Measurements from ENCODE around the gene RHOXF2B.
"Not testable (repeated sequence)": the region's sequence is repeated elsewhere in the genome, so short reads cannot be mapped to it uniquely, and the experiment has no call there.

RHOXF2B gene

DNA sequence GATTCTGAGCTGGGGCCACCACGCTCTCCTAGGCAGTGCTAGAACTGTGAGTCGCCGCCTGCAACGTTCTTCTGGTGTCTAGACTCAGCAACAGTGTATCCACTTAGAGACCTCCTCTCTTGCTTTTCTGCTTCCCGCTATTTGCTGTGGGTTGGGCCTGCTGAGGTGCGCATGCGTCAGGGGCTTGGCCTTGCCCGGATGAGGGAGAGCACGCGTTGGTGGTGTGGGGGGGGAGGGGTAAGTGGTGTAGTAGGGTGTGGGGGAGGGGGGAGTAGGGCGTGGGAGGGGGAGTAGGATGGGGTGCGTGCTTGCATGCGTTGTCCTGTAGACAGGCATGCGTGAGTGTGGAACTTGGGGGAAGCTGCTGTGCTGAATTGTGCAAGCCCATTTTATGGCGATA, at the start of gene RHOXF2B:
TSS of gene RHOXF2B (minus strand) at position 101 of the 400 bp plus-strand sequence. CDS start 138 bp downstream, outside the sequence.
- H3K27me3 Mint-ChIP-seq, H3K4me3 Mint-ChIP-seq, DNase-seq, H3K36me3 Mint-ChIP-seq, CTCF ChIA-PET, H3K9me3 Mint-ChIP-seq, H3K4me1 Mint-ChIP-seq, H3K27ac Mint-ChIP-seq: not testable (repeated sequence)

DNA sequence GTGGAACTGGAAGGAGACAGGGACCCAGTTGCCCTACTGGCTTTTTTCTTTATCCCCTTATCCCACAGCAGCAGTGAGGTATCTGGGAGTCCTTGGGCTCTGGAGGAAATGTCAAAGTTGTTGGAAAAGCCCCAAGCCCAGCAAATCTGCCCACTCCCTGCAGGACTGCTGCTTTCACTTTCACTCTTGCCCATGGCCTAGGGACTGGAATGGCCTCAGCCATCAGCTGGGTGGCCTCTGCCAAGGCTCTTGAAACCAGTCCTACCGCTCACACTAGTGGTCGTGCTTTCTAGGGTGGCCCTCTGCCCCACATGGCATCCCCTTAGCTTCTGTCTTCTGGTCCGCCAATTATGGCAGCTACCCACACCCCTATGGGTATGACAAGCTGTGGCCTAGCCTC, 48.0 kb upstream of the RHOXF2B start:
- Mint-ChIP-seq H3K27me3 (no peaks in the 10 kb centered on the region), H3K4me3 (no peak overlapping the region), H3K4me1 (peaks cover 2% of the 10 kb centered on the region), H3K36me3 (no peaks in the 10 kb centered on the region), H3K27ac (no peak overlapping the region), H3K9me3 (no peaks in the 10 kb centered on the region)
- DNase-seq = no peak
- CTCF ChIA-PET = no interaction called here

DNA sequence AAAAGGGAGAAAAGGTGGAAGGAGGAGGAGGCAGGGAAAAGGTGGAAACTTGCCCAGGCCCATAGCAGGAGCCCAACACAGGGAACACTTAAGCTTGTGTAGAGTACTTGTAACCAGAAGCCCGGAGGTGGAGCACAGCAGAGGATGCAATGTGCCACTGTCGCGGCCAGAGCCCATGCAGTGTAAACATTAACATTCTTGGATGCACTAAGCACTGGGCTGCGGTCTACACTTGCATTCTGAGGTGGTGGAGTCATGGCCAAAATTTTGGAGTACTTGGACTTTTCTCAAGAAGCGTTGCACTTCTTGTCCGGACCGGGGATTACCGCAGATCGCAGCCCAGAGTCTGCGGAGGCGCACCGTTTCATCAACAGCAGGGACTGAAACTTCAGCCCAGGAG, 42.7 kb upstream of the RHOXF2B start:
- no peaks in the 10 kb centered on the region for H3K9me3 Mint-ChIP-seq
- no peaks in the 10 kb centered on the region for H3K36me3 Mint-ChIP-seq
- H3K4me3 Mint-ChIP-seq = no peak overlapping the region
- no peaks in the 10 kb centered on the region for H3K27me3 Mint-ChIP-seq
- H3K4me1 Mint-ChIP-seq = peaks cover 2% of the 10 kb centered on the region
- no peak for DNase-seq
- no peak overlapping the region for H3K27ac Mint-ChIP-seq
- CTCF ChIA-PET = no interaction called here

DNA sequence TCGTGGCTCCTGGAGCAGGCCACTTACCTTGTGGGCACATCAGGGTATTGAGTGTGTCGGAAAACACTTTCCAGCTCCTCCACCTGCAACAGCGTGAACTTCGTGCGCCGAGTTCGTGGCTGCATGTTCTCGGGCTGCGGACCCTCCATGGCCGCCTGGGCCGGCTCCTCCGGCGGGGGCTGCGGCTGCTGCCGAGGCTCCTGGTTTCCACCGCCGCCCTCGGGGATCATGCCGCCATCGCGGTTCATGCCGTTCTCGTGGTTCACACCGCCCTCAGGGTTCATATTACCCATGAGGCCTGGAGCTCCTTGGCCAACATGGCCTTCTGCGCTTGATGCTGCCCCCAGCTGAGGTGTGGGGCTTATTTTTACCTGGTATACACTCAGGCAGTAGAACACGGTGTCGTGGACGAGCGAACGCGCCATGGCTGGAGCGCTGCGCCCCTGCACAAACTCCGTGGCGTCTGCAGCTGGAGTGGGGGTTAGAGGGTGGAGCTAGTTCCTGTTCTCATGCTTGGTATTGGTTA, 38.0 kb upstream of the RHOXF2B start, which contains the start of gene RHOXF1:
TSS of gene RHOXF1 (minus strand) at position 476 of the 526 bp plus-strand sequence. CDS start at position 425, 51 bp downstream.
- CTCF ChIA-PET = no interaction called here
- no peak within 1 kb of the TSS for H3K4me3 Mint-ChIP-seq
- H3K27me3 Mint-ChIP-seq = no peaks in the 10 kb centered on the region
- no peaks in the 10 kb centered on the region for H3K9me3 Mint-ChIP-seq
- H3K36me3 Mint-ChIP-seq = no peaks in the 10 kb centered on the region
- no peak within 1 kb of the TSS for H3K27ac Mint-ChIP-seq
- no peak for DNase-seq
- no peaks in the 10 kb centered on the region for H3K4me1 Mint-ChIP-seq

DNA sequence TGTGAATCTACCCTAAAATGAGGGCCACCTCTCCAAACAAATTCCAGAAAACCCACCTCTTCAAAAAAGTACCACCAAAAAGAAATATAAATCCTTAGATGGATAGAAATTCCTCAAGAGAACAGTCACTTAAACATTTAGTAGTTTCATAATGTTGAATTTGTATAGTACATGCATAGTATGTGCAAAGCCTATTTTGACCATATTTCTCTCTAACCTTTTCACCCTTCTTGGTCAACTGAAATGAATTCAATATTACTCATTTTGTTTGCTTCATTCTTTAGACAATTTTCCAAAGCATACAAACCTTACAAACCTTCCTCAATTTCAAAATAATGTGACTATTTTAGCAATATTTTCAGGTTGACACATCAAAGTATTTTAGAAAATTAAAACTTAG, 34.1 kb upstream of the RHOXF2B start:
- no peaks in the 10 kb centered on the region for H3K27me3 Mint-ChIP-seq
- CTCF ChIA-PET = no interaction called here
- DNase-seq = no peak
- no peaks in the 10 kb centered on the region for H3K36me3 Mint-ChIP-seq
- no peak overlapping the region for H3K27ac Mint-ChIP-seq
- no peaks in the 10 kb centered on the region for H3K9me3 Mint-ChIP-seq
- no peaks in the 10 kb centered on the region for H3K4me1 Mint-ChIP-seq
- no peak overlapping the region for H3K4me3 Mint-ChIP-seq

DNA sequence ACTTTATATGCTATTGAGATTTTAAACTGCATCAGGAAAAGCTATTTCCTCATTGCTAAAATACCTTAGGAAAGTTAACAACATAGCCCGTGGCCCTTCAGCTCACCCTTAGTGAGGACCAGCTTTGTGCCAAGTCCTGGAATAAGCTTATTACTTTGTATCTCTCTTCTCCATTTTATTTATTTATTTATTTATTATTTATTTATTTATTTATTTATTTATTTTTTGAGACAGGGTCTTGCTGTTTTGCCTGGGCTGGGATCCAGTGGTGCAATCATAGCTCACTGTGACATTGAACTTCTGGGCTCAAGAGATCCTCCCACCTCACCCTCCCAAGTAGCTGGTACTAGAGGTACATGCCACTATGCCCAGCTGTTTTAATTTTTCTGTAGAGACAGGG, 31.9 kb upstream of the RHOXF2B start:
- CTCF ChIA-PET = interaction anchor here (0.8 kb wide), 1 partner anchor 104 kb away, joined by 4 read pairs; no protein-coding TSS in a partner anchor

DNA sequence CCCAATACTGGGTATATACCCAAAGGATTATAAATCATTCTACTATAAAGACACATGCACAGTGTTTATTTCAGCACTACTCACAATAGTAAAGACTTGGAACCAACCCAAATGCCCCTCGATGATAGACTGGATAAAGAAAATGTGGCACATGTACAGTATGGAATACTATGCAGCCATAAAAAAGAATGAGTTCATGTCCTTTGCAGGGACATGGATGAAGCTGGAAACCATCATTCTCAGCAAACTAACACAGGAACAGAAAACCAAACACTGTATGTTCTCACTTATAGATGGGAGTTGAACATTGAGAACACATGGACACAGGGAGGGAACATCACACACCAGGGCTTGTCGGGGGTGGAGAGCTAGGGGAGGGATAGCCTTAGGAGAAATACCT, 27.2 kb upstream of the RHOXF2B start:
- CTCF ChIA-PET, H3K4me1 Mint-ChIP-seq, H3K4me3 Mint-ChIP-seq, H3K9me3 Mint-ChIP-seq, H3K27me3 Mint-ChIP-seq, H3K36me3 Mint-ChIP-seq, DNase-seq, H3K27ac Mint-ChIP-seq: not testable (repeated sequence)

More for the DNA sequence above, 31.9 kb upstream of the RHOXF2B start:
- DNase-seq = no peak
- Mint-ChIP-seq H3K27me3 (no peaks in the 10 kb centered on the region), H3K36me3 (no peaks in the 10 kb centered on the region), H3K9me3 (no peaks in the 10 kb centered on the region), H3K27ac (no peak overlapping the region), H3K4me3 (no peak overlapping the region), H3K4me1 (no peaks in the 10 kb centered on the region)

DNA sequence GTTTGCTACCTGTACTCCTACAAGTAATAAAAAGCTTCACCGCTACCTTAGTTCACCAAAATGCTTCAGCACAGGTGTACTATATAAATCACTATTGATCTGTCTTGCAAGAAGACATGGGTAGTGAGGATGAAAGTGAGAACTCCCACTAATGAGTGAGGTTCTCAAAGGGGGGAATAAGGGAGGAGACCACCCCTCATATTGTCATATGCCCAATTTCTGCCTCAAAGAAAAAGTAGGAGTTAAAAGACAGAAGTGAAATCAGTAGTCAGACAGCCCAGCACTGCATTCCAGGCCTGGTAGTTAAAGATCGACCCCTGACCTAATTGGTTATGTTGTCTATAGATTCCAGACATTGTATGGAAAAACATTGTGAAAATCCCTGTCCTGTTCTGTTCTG, 23.6 kb upstream of the RHOXF2B start:
- H3K4me3 Mint-ChIP-seq, CTCF ChIA-PET, DNase-seq, H3K4me1 Mint-ChIP-seq, H3K27ac Mint-ChIP-seq, H3K36me3 Mint-ChIP-seq, H3K9me3 Mint-ChIP-seq, H3K27me3 Mint-ChIP-seq: not testable (repeated sequence)

DNA sequence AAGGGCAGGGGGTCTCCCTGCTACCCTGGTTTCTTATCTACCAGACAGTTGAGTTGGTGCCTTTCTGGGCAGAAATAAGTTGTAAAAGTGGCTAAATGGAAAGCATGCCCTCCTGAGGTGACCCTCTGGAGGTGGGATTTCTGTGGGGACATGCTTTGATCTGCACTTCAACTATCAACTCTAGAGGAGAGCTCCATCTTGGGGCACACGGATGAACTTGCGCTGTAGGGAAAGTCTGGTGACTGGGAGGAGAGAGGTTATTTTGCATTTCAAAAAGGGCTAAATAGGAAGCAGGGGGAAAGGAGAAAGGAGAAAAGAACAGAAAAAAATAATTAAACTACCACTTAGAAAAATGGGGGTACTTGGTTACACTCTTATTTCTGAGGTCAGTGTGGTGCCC, 12.7 kb upstream of the RHOXF2B start:
- Mint-ChIP-seq H3K36me3 (no peaks in the 10 kb centered on the region), H3K4me3 (no peak overlapping the region), H3K4me1 (no peaks in the 10 kb centered on the region), H3K9me3 (no peaks in the 10 kb centered on the region), H3K27me3 (no peaks in the 10 kb centered on the region), H3K27ac (no peak overlapping the region)
- no peak for DNase-seq
- CTCF ChIA-PET = no interaction called here

DNA sequence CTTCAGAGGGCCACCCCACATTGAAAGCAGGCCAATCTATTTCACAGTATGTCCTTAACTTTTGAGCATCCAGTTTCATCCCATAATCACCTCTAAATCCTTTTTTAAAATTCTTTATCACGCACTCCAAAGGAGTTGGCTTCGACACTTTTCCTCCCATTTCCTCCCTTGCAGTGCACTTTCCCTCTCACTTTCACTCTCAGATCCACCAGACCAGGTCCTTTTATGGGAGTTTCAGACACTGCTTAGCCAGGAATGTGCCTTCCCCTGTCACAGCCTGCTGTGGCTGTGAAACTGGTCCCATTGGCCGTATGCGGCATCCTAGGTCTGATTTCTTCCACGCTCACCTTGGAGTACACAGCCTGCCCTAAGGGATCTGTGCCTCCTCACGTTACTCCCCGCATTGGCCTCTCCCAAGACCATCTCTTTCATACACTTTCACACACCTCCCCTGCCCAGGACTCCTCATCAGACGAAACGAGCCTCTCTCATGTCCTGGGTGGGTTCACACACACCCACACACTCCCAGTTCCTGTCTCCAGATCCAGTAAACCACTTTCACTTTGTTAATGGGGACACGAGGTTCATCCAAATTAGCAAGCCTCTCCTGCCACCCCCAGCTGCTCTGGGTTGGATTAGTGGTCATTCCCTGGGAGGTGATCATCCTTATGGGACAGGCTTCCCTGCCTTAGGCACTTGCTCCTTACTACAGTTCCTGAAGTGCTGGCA, 10.0 kb upstream of the RHOXF2B start:
- no peaks in the 10 kb centered on the region for H3K9me3 Mint-ChIP-seq
- CTCF ChIA-PET = interaction anchor here (0.8 kb wide), 1 partner anchor 364 kb away, joined by 4 read pairs; no protein-coding TSS in a partner anchor
- no peak for DNase-seq
- H3K27ac Mint-ChIP-seq = no peak overlapping the region
- no peaks in the 10 kb centered on the region for H3K27me3 Mint-ChIP-seq
- no peaks in the 10 kb centered on the region for H3K36me3 Mint-ChIP-seq
- H3K4me1 Mint-ChIP-seq = no peaks in the 10 kb centered on the region
- H3K4me3 Mint-ChIP-seq = no peak overlapping the region

DNA sequence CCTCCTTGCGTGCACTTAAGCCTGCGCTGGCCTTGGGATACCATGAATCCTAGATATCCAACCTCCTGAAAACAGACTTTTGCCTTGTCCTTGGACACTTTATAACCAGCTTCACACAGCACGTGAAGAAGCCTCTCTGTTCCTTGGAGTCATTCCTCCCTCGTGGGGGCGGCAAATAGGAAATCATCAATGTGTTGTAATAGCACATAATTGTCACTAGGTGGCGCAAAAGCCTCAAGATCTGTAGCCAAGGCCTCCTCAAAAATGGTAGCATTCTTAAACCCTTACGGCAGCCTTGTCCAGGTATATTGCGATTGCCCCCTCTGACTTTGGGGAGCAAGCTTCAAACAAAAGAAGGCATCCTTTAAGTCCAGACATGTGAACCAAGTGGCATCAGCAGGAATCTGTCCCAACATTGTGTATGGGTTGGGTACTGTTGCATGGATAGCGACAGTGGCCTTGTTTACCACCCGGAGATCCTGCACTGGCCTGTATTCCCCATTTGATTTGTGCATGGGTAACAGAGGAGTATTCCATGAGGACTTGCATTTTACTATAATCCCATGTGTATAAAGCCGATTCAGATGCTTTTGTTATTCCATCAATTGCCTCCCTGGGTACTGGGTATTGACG, 8.2 kb upstream of the RHOXF2B start:
- H3K4me3 Mint-ChIP-seq, DNase-seq, H3K4me1 Mint-ChIP-seq, H3K27ac Mint-ChIP-seq, CTCF ChIA-PET, H3K9me3 Mint-ChIP-seq, H3K27me3 Mint-ChIP-seq, H3K36me3 Mint-ChIP-seq: not testable (repeated sequence)

DNA sequence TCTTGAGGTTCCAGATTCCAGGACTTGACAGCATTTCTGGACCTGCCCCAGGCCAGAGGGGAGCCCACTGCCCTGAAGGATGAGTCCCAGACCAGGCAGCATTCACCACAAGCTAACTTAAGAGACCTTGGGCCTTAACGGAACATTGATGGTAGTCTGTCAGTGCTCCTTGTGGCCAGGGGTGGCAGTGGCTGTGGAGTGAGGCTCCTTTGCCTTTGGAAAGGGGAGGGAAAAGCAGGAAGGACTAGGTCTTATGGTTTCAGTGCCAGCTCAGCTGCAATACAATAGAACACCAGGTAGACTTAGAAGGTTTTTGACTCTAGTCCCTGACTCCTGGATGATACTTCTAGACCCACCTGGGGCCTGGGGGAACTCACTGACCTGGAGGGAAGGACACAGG, 11.3 kb downstream of the RHOXF2B start:
- H3K9me3 Mint-ChIP-seq, H3K4me1 Mint-ChIP-seq, DNase-seq, H3K27ac Mint-ChIP-seq, CTCF ChIA-PET, H3K4me3 Mint-ChIP-seq, H3K36me3 Mint-ChIP-seq, H3K27me3 Mint-ChIP-seq: not testable (repeated sequence)

DNA sequence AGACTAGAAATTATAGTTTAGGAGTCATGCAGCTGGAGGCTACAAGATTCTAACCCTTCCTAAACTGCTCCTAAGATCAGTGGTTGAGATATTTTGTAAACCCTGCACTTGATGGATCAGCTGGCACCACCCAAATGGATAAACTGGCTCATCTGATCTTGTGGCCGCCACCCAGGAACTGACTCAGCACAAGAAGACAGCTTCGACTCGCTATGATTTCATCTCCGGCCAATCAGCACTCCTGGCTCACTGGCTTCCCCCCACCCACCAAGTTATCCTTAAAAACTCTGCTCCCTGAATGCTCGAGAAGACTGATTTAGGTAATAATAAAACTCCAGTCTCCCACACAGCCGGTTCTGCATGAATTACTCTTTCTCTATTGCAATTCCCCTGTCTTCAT, 34.8 kb downstream of the RHOXF2B start:
- CTCF ChIA-PET, DNase-seq, H3K4me1 Mint-ChIP-seq, H3K27ac Mint-ChIP-seq, H3K9me3 Mint-ChIP-seq, H3K4me3 Mint-ChIP-seq, H3K36me3 Mint-ChIP-seq, H3K27me3 Mint-ChIP-seq: not testable (repeated sequence)

DNA sequence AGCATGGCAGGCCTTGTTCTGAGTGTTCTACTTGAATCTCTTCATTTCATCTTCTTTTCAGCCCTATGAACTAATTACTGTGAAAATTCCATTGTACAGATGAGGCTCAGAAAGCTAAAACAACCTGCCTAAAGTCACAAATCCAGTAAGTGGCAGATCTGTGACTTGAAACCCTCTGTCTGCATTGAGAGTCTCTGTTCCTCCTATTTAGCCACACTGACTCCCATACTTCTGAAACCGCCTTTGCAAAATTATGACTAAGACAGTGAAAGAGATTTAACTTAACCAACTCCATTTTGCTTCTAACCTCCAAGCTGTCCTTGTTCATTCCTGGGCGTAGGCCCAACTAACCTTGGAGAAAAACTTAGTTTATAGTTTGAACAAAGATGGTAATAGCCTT, 35.2 kb downstream of the RHOXF2B start:
- H3K4me1 Mint-ChIP-seq, H3K9me3 Mint-ChIP-seq, H3K4me3 Mint-ChIP-seq, DNase-seq, CTCF ChIA-PET, H3K36me3 Mint-ChIP-seq, H3K27ac Mint-ChIP-seq, H3K27me3 Mint-ChIP-seq: not testable (repeated sequence)

DNA sequence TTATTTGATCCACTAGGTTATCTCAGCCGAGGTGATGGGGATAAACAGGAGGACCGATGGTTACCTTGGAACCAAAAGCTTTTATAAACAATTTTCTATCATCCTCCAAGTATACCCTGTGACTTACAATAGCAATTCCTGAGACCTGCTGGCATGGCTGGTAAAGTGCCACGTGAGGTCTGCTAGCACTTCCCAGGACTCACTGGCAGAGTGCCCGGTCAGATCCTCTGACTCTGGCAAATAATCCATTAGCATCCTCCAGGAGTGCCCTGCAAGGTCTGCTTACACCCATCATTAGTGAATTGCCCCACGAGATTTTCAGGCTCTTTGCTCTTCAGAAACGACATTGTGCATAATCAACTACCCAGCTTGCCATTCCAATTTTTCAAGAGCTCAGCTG, 37.3 kb downstream of the RHOXF2B start:
- DNase-seq, H3K4me3 Mint-ChIP-seq, CTCF ChIA-PET, H3K27ac Mint-ChIP-seq, H3K9me3 Mint-ChIP-seq, H3K27me3 Mint-ChIP-seq, H3K4me1 Mint-ChIP-seq, H3K36me3 Mint-ChIP-seq: not testable (repeated sequence)
